Mononuclear cell (primary cell): ENCODE results near the gene MB21D2. TPM values are rescaled to one million over a fixed set of nuclear protein-coding genes. Genes with fewer than 3 reads are reported as not detected.

ENCODE experiments used
- H3K27me3 ChIP-seq: 2 replicates; pipeline ENCODE4 v1.6.0; 2011; ENCODE audit warnings: low read length, control low read depth; ENCODE audit not compliant: insufficient read depth
- H3K4me1 ChIP-seq: 2 replicates; pipeline ENCODE4 v1.5.1; 2011; ENCODE audit warnings: mild to moderate bottlenecking, low read length, control low read depth; ENCODE audit not compliant: insufficient read depth
- H3K4me3 ChIP-seq: 2 replicates; pipeline ENCODE4 v1.5.1; 2011; ENCODE audit warnings: mild to moderate bottlenecking, low read length, moderate library complexity
- H3K9me3 ChIP-seq: 2 replicates; pipeline ENCODE4 v1.5.1; 2011; ENCODE audit warnings: low read depth, mild to moderate bottlenecking, control low read depth, low read length
- total RNA-seq: library from RNA; depleted of rRNA; stranded (reverse); fragments of >200 nt; gene quantifications from one replicate; pipeline ENCODE4 v1.2.3, GENCODE V29; 2012

The MB21D2 gene
- total RNA-seq, 1 donor: 8.7 TPM

DNA sequence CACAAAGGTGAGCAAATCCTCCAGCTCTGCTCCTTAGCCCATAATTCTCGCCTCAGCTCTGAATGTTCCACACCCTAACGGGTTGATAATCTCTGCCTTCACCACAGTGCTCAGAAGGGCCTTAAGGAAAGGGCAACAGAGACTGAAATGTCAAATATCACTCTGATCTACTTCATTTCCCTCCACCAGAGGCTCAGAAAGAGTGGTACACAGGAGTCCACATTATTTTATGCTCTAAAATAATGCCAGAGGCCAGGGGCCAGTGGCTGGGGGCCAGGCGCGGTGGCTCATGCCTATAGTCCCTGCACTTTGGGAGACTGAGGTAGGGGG is 72.2 kb downstream of the MB21D2 start:
- Histone ChIP-seq H3K4me1 (no peaks in the 10 kb centered on the region), H3K9me3 (no peaks in the 10 kb centered on the region), H3K27me3 (no peaks in the 10 kb centered on the region), H3K4me3 (no peak overlapping the region)

DNA sequence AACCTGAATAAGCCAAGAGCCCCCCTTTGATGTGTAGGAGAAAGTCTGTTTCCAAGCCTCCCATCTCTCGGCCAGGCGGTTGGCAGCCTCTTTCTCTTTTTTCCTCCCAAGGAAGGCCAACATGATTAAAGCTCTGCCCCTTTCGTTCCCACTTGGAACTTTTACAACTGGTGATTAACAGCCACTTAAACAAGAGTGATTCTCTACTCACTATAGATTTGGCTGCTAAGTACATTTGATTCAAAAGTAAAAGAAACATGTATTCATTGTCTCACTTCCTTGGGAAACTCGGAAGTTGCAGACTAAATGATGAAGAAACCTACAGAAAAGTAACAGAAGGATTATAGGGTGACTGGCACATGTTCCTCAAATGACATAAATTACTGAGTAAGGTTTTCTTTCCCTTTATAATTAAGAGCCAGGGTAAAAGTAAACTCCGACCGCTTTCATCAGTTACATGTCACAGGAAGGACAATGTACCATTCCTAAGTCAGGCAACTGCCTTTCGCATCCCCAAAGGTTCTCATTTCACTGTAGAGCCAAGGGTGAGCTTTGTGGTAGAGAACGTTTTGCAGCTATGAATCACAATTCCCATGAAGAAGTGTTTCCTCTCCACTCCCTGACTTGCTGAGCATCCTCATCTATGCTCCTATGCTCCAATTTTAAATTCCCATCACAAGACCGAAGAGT is 72.7 kb downstream of the MB21D2 start:
- Histone ChIP-seq H3K4me3 (no peak overlapping the region), H3K9me3 (no peaks in the 10 kb centered on the region), H3K27me3 (no peaks in the 10 kb centered on the region), H3K4me1 (no peaks in the 10 kb centered on the region)

DNA sequence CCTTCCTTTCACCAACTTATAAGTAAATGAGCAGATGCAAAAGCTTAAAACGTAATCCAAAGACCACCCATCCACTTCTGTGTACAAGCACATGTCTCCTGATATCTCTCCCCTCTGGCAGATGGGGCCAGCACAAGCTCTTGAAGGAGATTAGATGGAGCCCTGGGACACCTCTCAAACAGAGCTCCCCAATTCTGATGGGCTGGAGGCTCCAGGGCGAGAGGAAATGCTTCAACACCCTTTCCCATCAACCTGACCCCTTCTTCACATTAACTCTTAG is 73.2 kb downstream of the MB21D2 start:
- Histone ChIP-seq H3K27me3 (no peaks in the 10 kb centered on the region), H3K9me3 (no peaks in the 10 kb centered on the region), H3K4me3 (no peak overlapping the region), H3K4me1 (no peaks in the 10 kb centered on the region)

DNA sequence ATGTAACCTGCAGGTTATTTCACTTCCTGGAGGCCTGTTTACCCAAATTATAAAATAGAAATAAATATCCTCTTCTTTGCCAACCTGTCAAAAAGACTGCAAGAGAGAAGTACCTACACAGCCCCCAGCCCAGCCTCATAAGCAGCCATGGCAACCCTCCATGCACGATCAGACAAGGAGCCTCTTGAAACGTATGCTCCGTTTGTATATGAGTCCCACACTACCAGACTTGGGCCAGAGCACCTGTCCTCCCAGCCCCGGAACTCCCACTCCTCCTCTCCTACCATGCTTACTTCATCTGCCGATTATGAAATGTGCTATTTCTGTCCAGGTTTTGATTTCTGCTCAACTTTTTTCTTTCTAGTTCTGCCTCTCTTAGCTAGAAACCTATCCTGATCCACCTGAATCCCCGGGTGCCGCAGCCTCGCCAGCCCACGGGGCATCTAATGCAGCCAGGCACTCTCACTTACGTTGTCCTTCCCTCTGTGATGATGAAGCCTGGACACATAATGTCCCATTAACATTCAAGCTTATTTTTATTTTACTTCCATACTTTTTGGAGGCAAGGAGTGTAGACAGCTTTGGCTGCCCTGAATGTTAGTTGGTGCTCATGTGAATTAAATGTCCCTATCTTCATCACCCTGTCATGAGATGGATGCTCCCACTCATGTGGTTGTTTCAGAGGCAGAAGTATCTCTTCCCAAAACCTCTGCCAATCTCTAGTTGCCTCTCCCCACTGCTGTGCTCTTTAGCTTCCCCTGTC is 73.8 kb downstream of the MB21D2 start:
- no peaks in the 10 kb centered on the region for H3K4me1 ChIP-seq
- no peaks in the 10 kb centered on the region for H3K9me3 ChIP-seq
- H3K27me3 ChIP-seq: no peaks in the 10 kb centered on the region
- no peak overlapping the region for H3K4me3 ChIP-seq

DNA sequence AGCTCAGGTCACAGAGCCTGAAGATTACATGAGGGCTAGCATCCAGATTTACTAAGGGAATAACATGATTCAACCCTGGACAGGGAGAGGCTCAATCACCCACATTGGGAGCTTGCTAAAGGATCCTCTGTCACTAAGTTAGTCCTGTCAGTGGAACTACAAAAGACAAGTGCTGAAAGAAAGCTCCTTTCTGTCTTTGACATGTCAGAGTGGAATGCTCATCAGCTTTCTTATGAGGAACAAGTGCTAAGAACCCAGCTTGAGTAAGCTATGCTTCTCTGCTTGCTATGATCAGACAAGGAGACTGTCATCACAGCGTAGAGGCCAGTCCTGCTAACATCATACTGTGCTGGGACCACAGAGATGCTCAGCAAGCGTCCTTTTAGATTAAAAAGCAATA is 74.5 kb downstream of the MB21D2 start:
- no peaks in the 10 kb centered on the region for H3K4me1 ChIP-seq
- H3K9me3 ChIP-seq: no peaks in the 10 kb centered on the region
- H3K27me3 ChIP-seq: no peaks in the 10 kb centered on the region
- no peak overlapping the region for H3K4me3 ChIP-seq

DNA sequence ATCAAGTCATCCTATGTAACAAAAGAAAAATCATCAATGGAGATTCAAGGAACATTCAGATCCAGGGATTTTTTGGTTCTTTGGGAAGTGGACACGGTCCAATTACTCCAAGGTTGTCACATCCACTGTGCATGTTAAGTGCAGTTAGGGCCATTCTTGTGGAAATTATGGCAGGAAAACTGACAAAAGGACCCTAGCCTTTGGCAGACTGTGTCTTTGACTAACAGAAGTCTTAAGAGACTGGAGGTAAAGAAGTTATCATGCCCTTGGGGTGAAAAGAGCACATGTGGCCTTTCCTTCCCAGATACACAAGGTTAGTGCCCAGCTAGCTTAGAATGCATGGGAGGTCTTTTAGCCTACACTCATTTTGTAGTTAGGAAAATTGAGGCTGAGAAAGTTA is 74.9 kb downstream of the MB21D2 start:
- Histone ChIP-seq H3K9me3 (no peaks in the 10 kb centered on the region), H3K4me3 (no peak overlapping the region), H3K4me1 (no peaks in the 10 kb centered on the region), H3K27me3 (no peaks in the 10 kb centered on the region)

DNA sequence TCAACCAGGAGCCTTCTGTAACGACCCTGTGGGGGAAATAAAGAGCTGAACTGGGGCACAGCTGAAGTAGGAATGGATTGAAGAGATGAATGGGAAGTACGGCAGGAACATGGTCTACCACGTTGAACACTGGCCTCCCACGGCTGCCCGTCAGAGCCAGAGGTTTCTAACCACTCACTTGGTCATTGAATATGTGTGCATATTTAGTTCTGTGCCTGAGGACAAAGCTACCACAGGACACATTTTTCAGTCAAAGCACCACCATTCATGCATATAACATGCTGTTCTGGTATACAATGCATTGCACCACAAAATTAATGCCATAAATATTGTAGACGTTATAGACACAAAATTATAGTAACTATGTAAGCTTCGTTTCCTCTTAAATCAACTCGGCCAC is 75.5 kb downstream of the MB21D2 start:
- Histone ChIP-seq H3K9me3 (no peaks in the 10 kb centered on the region), H3K27me3 (no peaks in the 10 kb centered on the region)

DNA sequence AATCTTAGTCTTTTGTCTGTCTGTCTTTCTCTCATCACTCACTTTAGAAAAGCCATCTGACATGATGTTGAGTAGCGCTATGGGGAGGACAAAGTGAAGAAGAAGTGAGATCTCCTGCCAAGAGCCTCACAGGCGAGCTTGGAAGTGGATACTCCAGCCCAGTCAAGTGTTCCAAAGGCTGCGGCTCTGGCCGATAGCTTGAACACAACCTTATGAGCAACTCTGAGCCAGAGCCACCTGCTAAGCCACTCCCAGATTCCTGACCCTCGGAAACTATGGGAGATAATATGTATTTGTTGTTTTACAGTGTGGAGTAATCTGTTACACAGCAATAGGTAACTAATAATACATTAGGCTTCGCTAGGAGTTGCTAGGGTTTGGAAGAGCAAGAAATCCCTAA is 76.2 kb downstream of the MB21D2 start:
- H3K9me3 ChIP-seq: no peaks in the 10 kb centered on the region
- H3K4me1 ChIP-seq: no peaks in the 10 kb centered on the region

More for the DNA sequence above, 75.5 kb downstream of the MB21D2 start:
- Histone ChIP-seq H3K4me3 (no peak overlapping the region), H3K4me1 (no peaks in the 10 kb centered on the region)

DNA sequence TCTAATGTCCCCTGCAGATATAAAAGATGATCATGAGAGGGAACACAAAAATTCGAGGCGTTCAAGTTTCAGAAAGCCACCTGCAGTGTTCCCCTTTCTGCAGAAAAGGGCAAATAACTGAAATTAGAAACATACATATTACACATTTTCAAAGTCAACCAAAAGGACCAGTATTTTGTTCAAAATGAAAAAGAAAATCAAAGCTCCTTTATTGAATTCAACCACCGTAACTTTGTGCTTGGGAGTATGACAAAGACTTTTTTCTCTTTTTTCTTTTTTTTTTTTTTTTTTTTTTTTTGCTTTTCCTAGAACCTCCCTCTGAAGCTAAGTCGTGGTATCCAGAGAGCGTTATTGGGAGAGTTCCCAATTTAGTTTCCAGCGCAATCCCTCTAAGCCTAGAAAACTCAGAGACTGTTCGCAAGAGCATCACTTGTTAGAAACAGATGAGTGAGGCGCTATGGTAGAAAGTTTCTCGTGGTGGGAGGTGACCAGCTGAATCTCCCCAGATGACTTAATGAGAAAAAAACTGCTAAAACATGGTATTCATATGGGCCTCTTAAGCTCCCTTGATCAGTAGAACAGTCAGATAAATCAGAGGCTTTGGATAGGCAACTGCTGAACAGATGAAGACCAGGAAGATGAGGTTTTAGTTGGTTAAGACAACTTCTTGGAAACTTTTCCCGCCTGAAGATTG is 77.4 kb downstream of the MB21D2 start:
- no peaks in the 10 kb centered on the region for H3K27me3 ChIP-seq
- no peaks in the 10 kb centered on the region for H3K9me3 ChIP-seq
- H3K4me1 ChIP-seq: no peaks in the 10 kb centered on the region
- H3K4me3 ChIP-seq: no peak overlapping the region

More for the DNA sequence above, 76.2 kb downstream of the MB21D2 start:
- no peaks in the 10 kb centered on the region for H3K27me3 ChIP-seq
- H3K4me3 ChIP-seq: no peak overlapping the region

DNA sequence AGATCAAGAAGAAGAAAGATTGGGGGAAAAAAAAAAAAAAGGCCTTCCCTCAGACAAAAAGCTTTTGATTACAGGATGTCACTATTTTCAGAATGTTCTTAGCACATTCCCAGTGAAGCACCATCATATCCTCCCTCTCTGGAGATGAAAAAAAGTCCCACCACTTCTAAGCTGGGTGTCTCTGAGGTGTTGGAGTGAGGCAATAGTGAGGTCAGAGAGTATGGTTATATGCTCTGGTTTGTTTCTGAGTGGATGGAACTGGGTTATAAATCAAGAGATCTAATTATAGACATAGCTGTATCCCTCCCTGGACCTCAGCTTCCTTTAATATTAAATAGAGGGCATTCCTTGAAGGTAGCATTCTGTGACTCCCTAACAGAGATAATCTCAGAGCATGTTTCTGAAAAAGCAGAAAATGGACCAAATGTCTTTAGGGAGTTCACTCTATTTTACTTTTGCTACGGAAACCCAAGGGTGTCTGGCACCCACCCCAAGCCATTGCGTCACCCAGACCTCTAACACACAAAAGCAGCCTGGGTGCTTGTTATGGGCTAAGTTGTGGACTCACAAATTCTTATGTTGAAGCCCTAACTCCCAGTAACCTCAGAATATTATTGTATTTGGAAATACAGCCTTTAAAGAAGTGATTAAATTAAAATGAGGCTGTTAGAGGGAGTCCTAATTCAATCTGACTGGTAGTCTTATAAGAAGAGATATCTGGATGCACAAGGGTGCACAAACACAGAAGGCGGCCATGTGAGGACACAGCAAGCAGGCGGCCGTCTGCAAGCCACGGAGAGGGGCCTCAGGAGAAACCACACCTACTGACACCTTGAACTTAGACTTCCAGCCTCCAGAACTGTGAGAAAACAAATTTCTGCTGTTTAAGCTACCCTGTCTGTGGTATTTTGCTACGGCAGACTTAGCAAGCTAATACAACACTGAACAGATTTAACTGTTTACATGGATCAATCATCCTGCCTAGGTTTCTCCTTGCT is 81.5 kb downstream of the MB21D2 start:
- no peaks in the 10 kb centered on the region for H3K9me3 ChIP-seq
- H3K4me1 ChIP-seq: no peaks in the 10 kb centered on the region
- no peak overlapping the region for H3K4me3 ChIP-seq
- no peaks in the 10 kb centered on the region for H3K27me3 ChIP-seq

DNA sequence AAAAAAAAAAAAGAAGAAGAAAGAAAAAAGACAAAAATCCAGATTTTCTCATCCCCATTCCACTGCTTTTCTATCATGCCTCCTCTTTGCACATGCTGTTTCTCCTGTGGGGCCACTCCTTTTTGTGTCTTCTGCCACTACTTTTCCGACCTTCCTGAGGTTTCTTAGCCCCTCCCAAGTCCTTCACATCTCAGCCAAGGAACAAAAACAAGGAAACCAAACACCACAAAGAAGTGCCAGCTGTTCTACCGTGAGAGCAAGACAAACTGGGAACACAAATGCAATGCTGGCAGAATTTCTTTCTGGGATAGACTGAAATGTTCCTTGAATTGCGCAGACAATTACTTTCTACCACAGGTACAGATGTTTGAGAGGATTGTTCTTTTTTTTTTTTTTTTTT is 83.2 kb downstream of the MB21D2 start:
- H3K9me3 ChIP-seq: no peaks in the 10 kb centered on the region
- no peaks in the 10 kb centered on the region for H3K27me3 ChIP-seq
- H3K4me1 ChIP-seq: no peaks in the 10 kb centered on the region
- H3K4me3 ChIP-seq: no peak overlapping the region

DNA sequence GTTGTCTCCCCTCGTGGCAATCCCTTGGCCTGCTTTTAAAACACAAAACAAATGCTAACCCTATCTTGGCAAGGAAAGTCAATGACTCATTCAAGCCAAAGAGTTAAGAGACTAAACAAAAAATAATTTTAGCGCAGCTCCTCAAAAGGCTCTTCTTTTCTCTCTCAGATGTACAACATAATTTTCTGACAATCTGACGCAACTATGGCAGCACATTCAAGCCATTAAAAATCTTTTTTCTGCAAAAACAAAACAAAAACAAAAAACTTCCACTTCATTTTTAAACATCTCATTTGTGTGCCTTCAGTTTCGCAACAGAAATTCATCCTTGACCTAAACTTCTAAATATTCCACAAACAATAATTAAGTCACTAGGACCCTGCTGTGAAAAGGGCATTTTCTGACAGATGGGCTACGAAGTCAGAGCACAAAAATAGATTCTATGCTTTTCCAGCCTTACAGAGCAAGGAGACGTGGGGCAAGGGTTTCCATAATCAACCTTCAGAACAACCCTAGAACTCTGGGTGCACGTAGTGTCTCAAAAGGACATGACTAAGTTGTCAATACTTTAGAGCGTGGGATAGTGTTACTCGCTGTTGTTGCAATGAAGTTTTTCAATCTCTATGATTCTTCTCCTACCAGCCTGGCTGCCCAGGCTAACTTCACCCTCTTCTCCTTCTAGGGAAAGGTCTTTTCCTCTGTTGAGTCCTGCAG is 84.3 kb downstream of the MB21D2 start:
- H3K4me1 ChIP-seq: no peaks in the 10 kb centered on the region
- H3K4me3 ChIP-seq: no peak overlapping the region
- H3K27me3 ChIP-seq: no peaks in the 10 kb centered on the region
- H3K9me3 ChIP-seq: no peaks in the 10 kb centered on the region

DNA sequence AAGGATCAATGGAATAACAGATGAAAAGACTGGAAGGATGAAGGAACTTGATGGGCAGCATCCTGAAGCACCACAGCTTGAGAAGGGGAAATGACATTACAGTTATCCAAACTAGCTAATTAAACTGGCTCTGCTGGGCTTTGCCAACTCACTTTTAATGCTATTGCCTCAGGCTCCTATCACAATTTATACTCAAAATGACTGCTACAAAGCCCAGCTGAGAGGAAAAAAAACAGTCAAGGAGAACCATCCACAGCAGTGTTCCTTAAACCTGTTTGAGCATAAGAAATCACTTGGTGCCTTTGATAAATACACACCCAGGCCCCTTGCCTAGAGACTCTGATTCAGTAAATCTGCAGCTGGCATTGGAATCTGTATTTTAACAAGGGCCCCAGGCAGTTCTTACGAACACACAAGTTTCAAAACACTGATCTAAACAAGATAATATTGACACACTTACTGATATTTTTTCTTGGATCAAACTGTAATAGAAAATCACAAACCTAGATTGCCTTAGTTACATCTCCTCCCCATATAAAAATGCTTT is 85.8 kb downstream of the MB21D2 start:
- Histone ChIP-seq H3K9me3 (no peaks in the 10 kb centered on the region), H3K27me3 (no peaks in the 10 kb centered on the region), H3K4me3 (no peak overlapping the region), H3K4me1 (no peaks in the 10 kb centered on the region)

DNA sequence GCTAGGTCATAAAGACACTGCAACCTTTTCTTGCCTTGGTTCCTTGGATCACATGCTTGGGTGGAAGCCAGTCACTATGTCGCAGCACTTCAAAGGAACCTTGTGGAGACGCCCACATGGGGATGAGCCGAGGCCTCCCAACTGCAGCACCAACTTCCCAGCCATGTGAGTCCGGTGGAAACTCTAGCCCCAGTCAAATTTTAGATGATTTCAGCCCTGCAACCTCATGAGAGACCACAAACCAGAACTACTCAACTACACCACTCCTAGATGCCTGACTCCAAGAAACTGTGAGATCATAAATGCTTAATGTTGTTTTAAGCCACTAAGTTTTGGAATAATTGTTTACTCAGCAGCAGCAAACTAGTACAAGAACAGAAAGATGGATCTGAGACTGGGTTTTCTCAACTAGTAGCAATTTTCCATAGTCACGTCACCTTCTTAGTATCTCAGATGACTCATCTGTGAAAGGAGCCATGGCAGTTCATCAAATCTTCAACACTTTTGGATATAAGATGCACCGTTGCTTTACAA is 86.5 kb downstream of the MB21D2 start:
- Histone ChIP-seq H3K27me3 (no peaks in the 10 kb centered on the region), H3K9me3 (no peaks in the 10 kb centered on the region), H3K4me3 (no peak overlapping the region), H3K4me1 (no peaks in the 10 kb centered on the region)
